ENCODE measurements around the gene RAD50. TPM values are rescaled to one million over a fixed set of nuclear protein-coding genes. Genes with fewer than 3 reads are reported as not detected.

The RAD50 gene
- total and polyA plus RNA-seq, 10 of the 15 experiments (the other 5 are each of a cell fraction or from before 2014, with no cell fraction given), result 12.8 to 68.6 (median 47.0) TPM

- TF ChIP-seq SPI1 (IDR thresholded peaks at IDR 0.05; ENCODE audit: borderline replicate concordance, insufficient read depth, low read depth, low read length), result no peak
- no peak for TF ChIP-seq E2F8 (IDR thresholded peaks at IDR 0.05; ENCODE audit: low read depth, partially characterized antibody)
- TF ChIP-seq ZBTB4 (CRISPR knock-in tag; IDR thresholded peaks at IDR 0.05), result no peak
- TF ChIP-seq NKRF (conservative IDR thresholded peaks at IDR 0.05), result no peak
- TF ChIP-seq TCF3 (IDR thresholded peaks at IDR 0.05; ENCODE audit: borderline replicate concordance, insufficient read depth, low read depth, low read length), result no peak
- no peak for TF ChIP-seq CBX5 (IDR thresholded peaks at IDR 0.05; ENCODE audit: low read depth)
- no peak for TF ChIP-seq EED (IDR thresholded peaks at IDR 0.05; ENCODE audit: low read depth)
- no peak for TF ChIP-seq CTCF (IDR thresholded peaks at IDR 0.05 in 2 of 3, conservative IDR thresholded peaks at IDR 0.05 in 1 of 3; ENCODE audit: control insufficient read depth in 2 of 3, extremely low read depth in 1 of 3, insufficient read depth in 1 of 3, low read depth in 3 of 3, low read length in 3 of 3)
- TF ChIP-seq CEBPZ (IDR thresholded peaks at IDR 0.05; ENCODE audit: low read depth, low read length), result no peak
- TF ChIP-seq EGR1 (IDR thresholded peaks at IDR 0.05; ENCODE audit: borderline replicate concordance in 1 of 2, low read depth in 2 of 2, low read length in 2 of 2), result no peak
Observed at GRCh38 chr5:132684491-132684890, 127.7 kb downstream of the RAD50 start (continued).

All from GM12878 (cell line).